GM12878 (cell line): ENCODE measurements around the gene ISM1.

ENCODE experiments used
- CUX1 ChIP-seq: IDR thresholded peaks from 2 replicates; pipeline ENCODE4 v1.6.1; 2012; ENCODE audit warnings: improper control_type of control experiment, low read depth, low read length; ENCODE audit not compliant: insufficient replicate concordance
- EP300 ChIP-seq, 2 experiments: fragments of 150-350 bp in 1 of 2; IDR thresholded peaks; 2 replicates each; pipeline ENCODE4 v1.6.1; 2011 to 2012; ENCODE audit warnings: low read depth in 2 of 2, low read length in 2 of 2, borderline replicate concordance in 1 of 2, improper control_type of control experiment in 1 of 2, inconsistent platforms in 1 of 2; ENCODE audit not compliant: control insufficient read depth in 1 of 2
- JUND ChIP-seq: IDR thresholded peaks from 2 replicates; pipeline ENCODE4 v1.6.1; 2012; ENCODE audit warnings: low read depth, mild to moderate bottlenecking, low read length, improper control_type of control experiment, moderate library complexity
- POLR2AphosphoS5 ChIP-seq: IDR thresholded peaks from 2 replicates; pipeline ENCODE4 v1.6.1; 2011; ENCODE audit warnings: mild to moderate bottlenecking, low read length, inconsistent platforms
- PRDM15 ChIP-seq: fragments of 450-650 bp; formaldehyde crosslinking; IDR thresholded peaks from 2 replicates; pipeline ENCODE4 v1.4.0; 2020; ENCODE audit warnings: mild to moderate bottlenecking, moderate library complexity
- RELA ChIP-seq: fragments of 450-650 bp; IDR thresholded peaks from 2 replicates; pipeline ENCODE4 v1.8.0; 2014; ENCODE audit warnings: borderline replicate concordance; ENCODE audit not compliant: partially characterized antibody
- RUNX3 ChIP-seq: IDR thresholded peaks from 2 replicates; pipeline ENCODE4 v1.6.1; 2012; ENCODE audit warnings: low read length, inconsistent platforms
- TF ChIP-seq, protein P1 (sequence below): fragments of 450-650 bp; IDR thresholded peaks from 2 replicates; pipeline ENCODE4 v1.6.1; 2016; ENCODE audit warnings: mild to moderate bottlenecking
- TF ChIP-seq, protein P2 (sequence below), 3 experiments: IDR thresholded peaks in 2 of 3; conservative IDR thresholded peaks in 1 of 3; 2 replicates each; pipeline ENCODE4 v1.5.1; 2011; ENCODE audit warnings: low read depth in 3 of 3, low read length in 3 of 3, mild to moderate bottlenecking in 3 of 3, control low read depth in 2 of 3, moderate library complexity in 2 of 3, inconsistent platforms in 1 of 3, mixed read lengths in 1 of 3; ENCODE audit not compliant: control insufficient read depth in 2 of 3, insufficient read depth in 1 of 3; ENCODE audit errors: extremely low read depth in 1 of 3

- TF ChIP-seq, protein P1, sequence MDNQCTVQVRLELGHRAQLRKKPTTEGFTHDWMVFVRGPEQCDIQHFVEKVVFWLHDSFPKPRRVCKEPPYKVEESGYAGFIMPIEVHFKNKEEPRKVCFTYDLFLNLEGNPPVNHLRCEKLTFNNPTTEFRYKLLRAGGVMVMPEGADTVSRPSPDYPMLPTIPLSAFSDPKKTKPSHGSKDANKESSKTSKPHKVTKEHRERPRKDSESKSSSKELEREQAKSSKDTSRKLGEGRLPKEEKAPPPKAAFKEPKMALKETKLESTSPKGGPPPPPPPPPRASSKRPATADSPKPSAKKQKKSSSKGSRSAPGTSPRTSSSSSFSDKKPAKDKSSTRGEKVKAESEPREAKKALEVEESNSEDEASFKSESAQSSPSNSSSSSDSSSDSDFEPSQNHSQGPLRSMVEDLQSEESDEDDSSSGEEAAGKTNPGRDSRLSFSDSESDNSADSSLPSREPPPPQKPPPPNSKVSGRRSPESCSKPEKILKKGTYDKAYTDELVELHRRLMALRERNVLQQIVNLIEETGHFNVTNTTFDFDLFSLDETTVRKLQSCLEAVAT, result no peak
- TF ChIP-seq POLR2AphosphoS5, result no peak
- no peak for TF ChIP-seq EP300 (IDR thresholded peaks at IDR 0.05; ENCODE audit: borderline replicate concordance in 1 of 2, control insufficient read depth in 1 of 2, low read depth in 2 of 2, low read length in 2 of 2)
- TF ChIP-seq, protein P2, sequence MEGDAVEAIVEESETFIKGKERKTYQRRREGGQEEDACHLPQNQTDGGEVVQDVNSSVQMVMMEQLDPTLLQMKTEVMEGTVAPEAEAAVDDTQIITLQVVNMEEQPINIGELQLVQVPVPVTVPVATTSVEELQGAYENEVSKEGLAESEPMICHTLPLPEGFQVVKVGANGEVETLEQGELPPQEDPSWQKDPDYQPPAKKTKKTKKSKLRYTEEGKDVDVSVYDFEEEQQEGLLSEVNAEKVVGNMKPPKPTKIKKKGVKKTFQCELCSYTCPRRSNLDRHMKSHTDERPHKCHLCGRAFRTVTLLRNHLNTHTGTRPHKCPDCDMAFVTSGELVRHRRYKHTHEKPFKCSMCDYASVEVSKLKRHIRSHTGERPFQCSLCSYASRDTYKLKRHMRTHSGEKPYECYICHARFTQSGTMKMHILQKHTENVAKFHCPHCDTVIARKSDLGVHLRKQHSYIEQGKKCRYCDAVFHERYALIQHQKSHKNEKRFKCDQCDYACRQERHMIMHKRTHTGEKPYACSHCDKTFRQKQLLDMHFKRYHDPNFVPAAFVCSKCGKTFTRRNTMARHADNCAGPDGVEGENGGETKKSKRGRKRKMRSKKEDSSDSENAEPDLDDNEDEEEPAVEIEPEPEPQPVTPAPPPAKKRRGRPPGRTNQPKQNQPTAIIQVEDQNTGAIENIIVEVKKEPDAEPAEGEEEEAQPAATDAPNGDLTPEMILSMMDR (IDR thresholded peaks at IDR 0.05 in 2 of 3, conservative IDR thresholded peaks at IDR 0.05 in 1 of 3; ENCODE audit: control insufficient read depth in 2 of 3, extremely low read depth in 1 of 3, insufficient read depth in 1 of 3, low read depth in 3 of 3, low read length in 3 of 3), result no peak
- TF ChIP-seq CUX1, result no peak
- TF ChIP-seq RUNX3, result peak; percentile 32; the same call in 1 of the 2 replicates
- no peak for TF ChIP-seq PRDM15 (CRISPR knock-in tag)
- TF ChIP-seq JUND, result no peak
- TF ChIP-seq RELA, result no peak
Measured at GRCh38 chr20:13212750-13213149, 8.3 kb upstream of the ISM1 start.
